NCI-H446 treated with DMSO at 0.1 percent for 48 hours (cell line): ENCODE measurements around the gene LMNTD1.
"Not testable (repeated sequence)": the region's sequence is repeated elsewhere in the genome, so short reads cannot be mapped to it uniquely, and the experiment has no call there.

Experiments used
- DNase-seq: peaks from one replicate; lab custom pipeline; 2025; lab: John Stamatoyannopoulos, UW

The LMNTD1 gene

DNA sequence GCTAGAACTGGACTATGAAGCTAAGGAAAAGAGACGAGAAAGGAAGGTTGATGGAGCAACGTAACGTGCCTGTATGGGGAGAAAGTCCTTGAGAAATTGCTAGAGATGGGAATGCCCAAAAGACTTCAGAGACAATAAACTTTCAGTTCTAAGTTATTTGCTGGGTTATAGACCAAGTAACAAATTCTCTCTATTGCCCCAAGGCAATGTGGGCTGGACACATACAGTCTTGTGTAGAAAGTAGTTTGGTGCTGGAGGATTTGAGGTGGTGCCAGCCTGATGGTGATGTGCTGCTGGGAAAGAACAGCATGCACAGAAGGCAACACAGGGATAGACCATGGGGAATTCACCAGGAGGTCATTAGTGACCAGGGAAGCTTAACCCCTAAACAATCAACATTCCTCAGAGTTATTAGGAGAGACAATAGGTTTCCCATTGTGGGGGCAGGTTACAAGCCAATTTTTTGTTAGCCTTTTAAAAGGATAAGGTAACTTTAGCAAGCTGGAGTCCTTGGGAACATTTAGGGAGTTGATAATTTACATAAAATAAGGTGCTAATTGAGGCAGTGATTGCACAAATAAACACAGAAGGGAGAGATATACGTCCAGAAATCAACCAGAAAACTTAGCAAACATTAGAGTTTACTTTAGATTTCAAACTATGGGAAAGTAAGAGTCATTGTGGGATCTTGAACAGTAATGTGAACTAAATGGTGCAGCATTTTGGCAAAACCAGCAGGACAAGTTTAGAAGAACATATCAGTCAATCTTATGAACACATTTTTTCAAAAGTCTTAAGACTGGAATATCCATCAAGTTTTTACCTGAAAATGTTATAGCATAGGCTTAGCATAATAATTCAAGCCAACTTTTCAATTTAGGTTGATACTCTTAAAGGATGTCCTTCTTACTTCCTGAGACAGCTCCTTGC lies 61.4 kb downstream of the LMNTD1 start:
- no peak for DNase-seq

DNA sequence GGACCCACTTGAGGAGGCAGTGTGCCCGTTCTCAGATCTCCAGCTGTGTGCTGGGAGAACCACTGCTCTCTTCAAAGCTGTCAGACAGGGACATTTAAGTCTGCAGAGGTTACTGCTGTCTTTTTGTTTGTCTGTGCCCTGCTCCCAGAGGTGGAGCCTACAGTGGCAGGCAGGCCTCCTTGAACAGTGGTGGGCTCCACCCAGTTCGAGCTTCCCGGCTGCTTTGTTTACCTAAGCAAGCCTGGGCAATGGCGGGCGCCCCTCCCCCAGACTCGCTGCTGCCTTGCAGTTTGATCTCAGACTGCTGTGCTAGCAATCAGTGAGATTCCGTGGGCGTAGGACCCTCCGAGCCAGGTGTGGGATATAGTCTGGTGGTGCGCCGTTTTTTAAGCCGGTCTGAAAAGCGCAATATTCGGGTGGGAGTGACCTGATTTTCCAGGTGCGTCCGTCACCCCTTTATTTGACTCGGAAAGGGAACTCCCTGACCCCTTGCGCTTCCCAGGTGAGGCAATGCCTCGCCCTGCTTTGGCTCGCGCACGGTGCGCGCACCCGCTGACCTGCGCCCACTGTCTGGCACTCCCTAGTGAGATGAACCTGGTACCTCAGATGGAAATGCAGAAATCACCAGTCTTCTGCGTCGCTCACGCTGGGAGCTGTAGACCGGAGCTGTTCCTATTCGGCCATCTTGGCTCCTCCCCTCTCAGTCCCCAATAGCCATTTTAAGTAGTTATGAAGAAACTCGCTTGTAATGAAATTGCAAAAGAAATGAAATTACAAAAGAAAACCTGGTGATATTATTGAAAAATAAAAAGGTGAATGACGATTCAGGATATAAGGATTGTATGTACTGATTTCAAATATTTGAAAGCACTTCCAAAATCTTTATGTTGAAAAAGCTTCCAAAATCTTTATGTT lies 63.9 kb downstream of the LMNTD1 start:
- DNase-seq: not testable (repeated sequence)

DNA sequence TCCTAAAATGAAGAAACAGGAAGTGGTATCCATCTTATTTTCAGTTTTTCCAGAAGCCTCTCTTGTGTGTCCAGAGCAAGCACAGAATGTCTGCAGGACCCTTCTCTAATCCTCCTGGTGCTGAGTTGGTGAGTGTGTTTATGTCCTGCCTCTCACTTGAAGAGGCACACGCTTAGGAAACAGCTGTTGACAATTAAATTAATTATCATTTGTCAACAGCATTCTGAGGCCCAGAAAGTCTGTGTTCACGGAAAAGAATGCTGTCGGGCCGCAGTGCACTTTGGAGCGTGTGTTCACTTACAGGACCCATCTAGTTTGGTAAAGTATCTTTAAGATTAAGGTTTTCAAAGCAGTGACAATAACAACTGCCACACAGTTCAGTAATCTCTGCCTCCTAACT lies 70.5 kb downstream of the LMNTD1 start:
- DNase-seq: no peak

DNA sequence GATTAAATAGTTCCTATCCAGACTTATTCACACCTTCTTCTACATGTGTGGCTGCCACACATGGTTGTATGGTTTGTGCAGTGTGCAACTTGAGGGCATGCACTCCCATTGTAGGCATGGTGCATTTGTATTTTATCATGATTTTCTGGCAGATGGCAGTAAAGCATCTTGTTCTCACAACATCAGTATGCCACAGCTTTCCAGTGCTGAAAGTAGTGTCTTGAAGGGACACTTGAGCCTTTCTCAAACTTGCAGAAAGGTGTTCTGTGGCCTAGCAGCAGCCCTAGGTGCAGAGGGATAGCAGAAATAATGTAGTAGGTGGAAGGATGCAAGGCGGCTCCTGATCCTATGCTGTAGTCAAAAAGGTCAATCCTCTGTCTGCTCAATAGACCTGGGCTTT lies 72.9 kb downstream of the LMNTD1 start:
- DNase-seq: no peak

DNA sequence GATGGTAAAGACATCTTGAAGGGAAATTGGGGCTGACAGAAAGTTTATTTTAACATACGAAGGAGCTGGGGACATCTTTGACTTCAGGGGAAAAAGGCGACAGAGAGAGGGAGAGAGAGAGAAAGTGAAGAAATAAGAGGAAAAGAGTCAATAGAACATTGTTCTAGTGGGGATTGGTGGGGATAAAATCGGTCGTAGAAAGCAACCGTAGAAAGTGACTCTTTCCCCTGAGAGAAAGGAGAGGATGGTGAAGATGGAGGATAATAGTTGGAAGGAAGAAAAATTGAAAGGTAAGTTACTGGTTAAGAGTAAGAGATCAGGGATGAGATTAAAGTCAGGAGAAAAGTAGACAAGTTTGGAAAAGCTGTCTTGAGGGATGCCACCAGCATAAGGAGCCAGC lies 75.9 kb downstream of the LMNTD1 start:
- no peak for DNase-seq

DNA sequence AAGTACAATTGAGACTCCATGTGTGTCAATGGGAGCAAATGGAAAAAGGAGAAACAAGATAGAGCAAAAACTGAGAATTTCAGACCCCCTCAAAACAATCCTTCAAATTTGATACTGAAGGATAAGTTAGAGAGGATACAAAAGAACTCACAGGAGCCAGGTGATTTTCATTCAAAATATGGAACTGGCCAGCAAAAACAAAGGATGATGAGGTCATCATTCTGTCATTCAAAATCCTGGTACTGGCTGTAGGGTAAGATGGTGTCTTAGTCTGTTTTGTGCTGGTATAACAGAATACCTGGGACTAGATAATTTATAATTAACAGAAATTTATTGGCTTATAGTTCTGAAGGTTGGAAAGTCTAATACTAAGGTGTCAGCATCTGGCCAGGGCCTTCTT lies 80.6 kb downstream of the LMNTD1 start:
- DNase-seq: no peak

DNA sequence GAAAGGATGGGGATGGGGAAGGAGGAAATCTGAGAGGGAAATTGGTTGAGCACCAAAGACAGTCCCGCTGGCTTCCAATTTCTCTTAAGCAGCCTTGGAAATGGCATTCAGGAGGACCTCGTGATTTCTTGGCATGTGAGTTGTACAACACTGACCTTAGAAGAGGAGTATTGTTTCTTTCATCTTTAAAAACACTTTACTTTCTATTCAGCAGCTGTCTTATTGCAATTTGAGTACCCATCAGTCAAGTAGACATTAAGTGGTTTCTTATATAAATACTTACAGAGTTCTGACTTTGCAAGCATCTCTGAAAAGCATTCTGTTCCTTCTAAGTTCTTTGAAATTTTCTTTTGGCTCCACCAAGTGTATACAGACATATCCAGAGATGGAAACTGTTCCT lies 83.2 kb downstream of the LMNTD1 start:
- DNase-seq: no peak

DNA sequence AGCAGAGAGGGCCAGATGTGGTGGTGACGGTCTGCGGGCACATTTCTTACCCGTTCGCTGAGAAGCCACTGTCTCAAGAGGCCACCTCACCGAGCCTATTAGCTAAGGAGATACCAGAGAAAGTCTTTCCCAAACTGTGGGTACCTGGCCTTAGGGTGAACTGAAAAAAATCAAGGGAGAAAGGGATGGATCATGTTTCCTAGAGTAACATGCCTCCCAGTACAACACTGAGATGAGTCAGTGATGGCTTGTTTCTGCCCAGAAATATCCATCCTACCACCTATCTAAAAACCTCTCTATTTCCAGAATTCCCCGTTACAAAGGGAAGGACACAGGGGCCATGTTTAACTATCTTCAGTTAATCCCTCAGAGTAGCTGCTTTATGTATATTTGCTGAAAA lies 83.7 kb downstream of the LMNTD1 start:
- no peak for DNase-seq

DNA sequence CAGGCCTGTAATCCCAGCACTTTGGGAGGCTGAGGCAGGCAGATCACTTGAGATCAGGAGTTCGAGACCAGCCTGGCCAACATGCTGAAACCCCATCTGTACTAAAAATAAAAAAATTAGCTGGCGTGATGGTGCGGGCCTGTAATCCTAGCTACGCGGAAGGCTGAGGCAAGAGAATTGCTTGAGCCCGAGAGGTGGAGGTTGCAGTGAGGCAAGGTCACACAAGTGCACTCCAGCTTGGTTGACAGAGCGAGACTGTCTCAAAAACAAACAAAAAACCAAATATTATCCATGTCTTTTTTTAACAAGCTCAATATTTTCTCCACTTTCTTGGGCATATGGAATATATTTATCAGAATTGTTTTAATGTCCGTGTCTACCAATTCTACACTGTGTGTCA lies 89.6 kb downstream of the LMNTD1 start:
- DNase-seq: no peak

DNA sequence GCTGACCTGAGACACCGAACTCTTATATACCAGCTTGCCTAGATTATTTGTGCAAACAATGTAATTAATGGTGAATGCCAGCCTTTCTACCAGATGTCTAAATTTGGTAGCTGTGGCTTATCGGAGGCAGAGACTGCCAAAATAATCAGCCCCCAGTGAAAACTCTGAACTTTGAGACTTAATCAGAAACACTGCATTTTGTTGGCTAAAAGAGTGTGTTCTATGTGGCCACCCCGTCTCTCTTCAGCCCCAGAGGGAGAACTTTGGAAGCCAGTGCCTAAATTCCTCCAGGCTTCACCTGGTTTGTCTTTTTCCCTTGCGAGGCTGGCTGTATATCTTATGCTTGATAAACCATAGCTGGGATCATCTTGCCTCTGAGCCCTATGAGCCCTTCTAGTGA lies 90.1 kb downstream of the LMNTD1 start:
- no peak for DNase-seq

DNA sequence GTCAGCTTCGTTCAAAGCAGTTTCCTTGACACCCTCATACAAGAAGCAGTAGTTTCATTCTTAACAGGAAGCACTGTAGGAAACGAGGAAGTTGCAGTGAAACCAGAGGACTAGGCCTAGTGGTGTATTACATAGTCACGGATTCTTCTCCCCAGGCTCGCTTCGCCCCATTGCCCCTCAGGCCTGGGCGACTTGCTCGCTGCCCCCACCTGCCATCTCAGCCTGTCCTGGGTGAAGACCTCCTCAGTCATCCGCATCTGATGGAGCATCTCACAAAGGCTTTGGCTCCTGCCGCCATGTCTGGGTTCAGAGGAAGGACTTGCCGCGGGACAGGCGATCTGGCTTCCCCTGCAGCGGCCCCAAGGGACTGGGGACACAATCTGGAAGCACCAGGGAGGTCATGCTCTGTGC lies 93.5 kb downstream of the LMNTD1 start:
- DNase-seq: no peak

DNA sequence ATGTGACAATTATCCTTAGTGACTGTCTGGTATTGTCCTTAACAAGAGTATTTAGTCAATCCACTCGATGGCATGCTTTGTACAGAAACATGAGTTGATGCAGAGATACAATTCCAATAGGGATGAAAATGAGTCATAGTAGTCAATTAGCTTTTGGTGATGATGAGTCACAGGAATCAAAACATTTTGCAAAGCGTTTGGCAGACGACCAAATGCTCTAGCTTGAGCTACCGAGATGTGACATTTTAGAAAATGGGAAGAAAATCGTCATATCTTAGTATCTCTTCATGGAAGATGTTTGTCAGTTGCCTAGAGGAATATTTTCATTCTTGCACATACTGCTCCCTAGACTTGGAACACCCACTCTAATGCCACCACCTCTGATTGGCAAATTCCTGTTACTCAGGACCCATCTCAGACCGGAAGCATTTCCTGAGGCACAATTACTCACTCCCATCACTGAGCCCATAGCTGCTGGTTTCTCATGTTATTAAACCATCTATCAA lies 95.0 kb downstream of the LMNTD1 start:
- DNase-seq: no peak

DNA sequence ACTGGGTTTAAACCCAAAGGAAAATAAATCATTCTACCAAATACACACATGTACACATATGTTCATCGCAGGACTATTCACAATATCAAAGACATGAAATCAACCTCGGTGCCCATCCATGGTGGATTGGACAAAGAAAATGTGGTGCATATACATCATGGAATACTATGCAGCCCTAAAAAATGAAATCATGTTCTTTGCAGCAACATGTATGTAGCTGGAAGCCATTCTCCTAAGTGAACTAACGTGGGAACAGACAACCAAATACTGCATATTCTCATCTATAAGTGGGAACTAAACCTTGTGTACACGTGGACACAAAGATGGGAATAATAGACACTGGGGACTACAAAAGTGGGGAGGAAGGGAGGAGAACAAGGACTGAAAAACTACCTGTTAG lies 96.6 kb downstream of the LMNTD1 start:
- no peak for DNase-seq

DNA sequence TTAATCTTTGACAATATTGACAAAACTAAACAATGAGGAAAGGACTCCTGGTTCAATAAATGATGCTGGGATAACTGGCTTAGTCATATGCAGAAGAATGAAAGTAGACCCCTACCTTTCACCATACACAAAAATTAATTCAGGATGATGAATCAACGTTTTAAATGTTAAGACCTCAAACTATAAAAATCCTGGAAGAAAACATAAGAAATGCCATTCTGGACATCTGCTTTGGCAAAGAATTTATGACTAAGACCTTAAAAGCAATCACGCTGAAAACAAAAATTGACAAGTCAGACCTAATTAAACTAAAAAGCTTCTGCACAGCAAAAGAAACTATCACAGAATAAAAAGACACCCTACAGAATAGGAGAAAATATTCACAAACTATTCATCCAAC lies 97.4 kb downstream of the LMNTD1 start:
- DNase-seq: no peak

DNA sequence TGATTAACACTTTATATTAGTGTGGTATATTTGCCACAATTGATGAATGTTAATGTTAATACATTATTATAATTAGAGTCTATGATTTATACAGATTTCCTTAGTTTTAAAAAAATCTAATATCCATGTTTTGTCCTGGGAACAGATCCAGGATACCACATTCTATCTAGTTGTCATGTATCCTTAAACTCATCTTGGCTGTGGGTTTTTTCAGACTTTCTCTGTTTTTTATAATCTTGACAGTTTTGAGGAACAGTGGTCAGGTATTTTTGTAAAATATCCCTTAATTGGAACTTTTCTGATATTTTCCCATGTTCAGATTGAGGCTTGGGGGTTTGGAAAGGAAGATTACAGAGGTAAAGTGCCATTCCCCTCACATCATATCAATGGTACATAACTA lies 104.1 kb downstream of the LMNTD1 start:
- DNase-seq: no peak

DNA sequence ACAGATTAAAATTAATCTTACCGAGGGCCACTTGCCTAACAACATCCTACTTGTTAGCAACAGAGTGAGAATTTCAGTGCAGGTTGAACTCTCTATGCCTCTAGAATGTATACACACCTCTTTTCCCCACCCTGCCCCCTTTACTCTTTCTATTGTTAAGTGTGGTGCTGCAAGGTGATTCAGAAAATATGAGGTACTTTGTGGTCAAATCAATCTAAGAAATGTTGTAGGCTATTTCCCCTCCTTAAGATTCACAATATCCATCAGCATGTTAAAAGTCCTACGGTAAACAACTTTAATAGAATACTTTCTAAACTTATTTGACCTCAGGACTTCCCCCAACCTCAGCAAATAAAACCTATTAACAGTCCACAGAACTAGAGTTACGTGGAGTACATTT lies 106.0 kb downstream of the LMNTD1 start:
- no peak for DNase-seq

DNA sequence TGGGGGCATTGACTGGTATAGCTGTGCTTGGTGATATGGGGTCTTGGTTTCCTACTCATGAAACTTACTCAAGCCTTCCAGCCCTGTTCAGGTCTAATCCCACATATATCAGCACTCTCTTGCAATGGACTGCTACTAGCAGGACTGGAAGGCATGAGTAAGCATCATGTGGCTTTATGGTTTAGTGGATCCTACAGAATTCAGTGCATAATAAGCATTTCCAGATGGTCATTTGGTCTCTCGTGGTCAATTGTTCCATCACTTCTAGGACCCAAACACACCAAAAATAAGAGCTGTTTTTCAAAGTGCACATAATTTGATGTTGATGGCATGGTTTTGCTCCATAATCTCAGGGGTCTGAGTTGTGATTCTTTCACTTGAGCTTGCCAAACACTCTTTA lies 114.4 kb downstream of the LMNTD1 start:
- DNase-seq: no peak

DNA sequence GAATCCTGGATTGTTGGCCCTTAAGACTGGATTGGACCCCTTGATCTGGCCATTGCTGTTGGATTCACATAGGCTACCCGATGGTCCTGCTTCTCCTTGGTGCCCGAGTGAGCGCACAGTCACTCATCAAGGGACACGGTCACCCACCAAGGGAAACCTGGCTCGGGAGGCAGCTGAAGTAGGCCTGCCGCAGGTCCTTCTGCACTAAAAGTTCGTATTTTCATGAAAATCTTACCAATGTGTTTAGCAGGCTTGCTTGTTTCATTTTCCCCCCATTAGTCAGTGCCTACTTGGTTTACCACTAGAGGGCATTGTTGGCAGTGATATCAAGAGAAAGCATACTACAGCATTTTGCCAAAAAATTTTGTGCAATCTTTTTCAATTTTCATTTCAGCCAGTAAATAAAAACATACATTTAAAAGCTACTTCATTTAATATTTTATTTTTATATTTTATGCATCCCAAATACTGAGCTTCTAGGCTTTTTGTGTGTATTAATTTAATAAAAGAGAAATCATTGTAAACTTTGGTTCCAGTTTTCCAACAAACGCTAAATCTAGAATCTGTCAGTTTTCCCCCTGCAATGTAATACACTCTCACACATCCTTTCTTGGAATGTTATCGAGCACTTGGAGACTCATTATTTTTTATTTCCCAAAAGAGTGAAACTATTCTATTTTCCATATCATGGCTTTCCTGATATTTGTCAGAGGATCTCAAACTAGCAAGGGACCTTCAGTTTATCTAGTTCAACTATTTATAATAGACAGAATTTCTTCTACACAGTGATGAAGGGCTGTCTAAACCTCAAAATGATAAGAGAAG lies 116.7 kb downstream of the LMNTD1 start:
- peak; percentile 13 for DNase-seq

DNA sequence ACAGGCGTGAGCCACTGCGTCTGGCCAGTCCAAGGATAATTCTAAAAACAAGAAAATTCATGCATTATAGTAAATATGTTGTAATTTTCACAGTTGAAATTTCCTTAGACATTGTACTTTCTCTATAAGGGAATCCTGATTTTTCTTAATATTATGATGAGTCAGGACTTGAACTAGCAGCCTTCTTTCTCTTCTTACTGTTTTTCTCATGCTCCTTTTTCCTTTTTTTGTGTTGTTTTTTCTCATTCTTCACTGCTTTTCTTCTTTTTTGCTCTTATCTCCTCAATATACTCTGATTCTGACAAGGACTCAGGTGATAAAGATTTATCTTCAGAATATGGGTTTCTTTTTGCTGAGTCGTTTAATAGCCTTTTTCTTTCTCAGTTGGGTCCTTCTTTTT lies 117.7 kb downstream of the LMNTD1 start:
- no peak for DNase-seq

DNA sequence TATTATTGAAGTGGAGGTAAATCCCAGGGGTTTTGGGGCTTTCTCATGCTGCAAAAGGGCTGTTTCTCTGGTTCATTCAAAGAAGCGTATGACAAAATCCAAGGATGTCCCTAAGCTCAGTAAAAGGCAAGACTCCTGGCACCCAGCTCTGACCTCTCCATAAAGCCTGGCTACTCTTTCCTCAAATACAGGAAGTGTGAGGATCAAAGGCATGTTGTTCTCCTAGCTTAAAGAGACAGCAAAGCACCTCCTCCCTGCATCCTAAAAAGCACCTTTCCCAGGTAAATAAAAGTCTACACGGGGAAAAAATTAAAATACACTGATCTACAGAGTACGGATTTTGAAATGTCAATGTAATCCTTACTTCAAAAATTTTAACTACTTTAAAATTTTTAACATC lies 118.6 kb downstream of the LMNTD1 start:
- no peak for DNase-seq

DNA sequence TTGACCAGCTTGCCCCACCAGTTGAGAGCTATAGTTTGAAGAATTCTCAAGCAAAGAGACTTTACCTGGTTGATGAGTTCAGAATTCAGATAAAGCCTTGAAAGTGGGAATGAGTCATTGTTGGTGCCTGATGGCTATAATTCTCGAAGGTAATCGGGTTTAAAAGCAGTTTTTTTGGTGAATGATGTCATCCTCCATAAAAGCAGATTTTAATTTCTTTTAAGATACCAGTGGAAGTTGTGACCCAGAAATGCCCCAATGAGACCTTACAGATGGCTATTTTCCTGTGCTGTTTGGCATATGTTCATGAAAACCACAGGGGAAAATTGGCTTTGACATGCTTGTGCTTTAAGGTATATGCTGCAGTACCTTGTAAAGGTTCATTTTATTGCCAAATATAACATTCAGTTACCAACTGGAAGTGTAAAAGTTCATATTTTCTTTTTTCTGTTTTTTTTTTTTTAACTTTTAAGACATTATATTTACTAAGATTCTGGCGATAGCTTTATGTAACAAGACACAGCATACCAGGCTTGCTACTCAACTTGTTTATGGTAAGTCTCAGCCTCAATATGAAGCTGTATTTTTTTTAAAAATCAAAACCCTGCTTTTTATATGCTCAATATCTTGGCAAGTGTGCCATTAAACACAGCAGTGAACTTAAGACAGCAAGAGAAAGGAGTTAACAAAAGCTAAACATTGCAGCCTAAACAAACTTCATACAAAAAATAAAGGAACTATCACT lies 119.3 kb downstream of the LMNTD1 start:
- no peak for DNase-seq
